Activated gamma-delta T cell (primary cell): ENCODE results near the gene ARNT2.

Source experiments
- DNase-seq: peaks from one replicate; lab custom pipeline; 2025; lab: John Stamatoyannopoulos, UW

Gene ARNT2

DNA sequence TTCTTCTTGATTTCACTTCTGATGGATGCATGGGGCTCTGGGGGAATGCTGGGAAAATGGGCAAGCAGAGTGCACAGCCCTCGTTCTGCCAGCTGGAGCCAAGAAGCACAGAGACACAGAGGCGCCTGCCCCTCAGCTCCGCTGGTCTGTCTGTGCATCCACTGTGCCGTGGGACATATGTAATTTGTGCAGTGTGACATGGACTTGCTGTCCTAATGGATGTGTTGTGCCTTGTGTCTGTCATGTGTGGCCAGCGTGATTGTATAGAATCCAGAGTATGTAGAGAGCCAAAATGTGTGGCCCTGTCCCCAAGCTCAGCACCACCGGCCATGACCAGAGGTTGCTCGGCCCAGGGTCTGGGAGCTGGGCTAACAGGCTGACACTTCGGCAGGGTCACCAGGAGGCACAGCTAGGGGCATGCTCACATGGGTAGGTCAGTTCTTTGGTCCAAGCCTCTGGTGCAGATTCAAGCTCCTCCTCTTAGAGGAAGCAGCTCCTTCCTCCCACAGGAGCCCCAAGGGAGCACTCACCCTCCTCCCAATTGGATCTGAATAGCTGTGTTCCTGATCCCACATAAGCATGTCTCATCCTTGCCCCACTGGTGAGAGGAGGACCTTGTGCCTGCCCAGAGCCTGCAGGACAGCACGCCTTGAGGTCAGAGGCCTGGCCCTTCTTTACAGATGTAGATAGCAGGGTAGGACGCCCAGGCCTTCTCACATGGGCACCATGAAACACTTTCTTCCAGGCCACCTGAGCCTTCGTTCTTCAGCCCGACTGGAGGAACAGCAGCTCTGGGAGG is 190.1 kb downstream of the ARNT2 start:
- DNase-seq = no peak

DNA sequence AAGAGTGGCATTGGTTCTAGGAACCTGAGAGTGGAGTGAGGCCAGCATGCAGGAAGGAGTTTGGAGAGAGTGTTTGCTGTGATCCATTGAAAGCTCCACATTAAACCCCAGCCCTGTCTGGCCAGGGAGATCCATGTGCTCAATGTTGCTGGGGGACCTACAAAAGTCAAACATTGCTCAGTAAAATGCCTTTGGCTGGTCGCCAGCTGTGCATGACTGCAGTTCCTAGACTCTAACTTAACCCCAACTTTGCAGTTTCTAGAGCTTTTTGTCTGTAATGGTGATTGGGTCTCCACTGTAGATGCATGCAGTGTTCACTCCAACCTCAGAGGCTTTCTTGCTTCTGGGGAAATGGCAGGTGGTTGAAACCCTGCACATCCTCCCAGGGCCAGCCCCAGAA is 191.2 kb downstream of the ARNT2 start:
- no peak for DNase-seq

DNA sequence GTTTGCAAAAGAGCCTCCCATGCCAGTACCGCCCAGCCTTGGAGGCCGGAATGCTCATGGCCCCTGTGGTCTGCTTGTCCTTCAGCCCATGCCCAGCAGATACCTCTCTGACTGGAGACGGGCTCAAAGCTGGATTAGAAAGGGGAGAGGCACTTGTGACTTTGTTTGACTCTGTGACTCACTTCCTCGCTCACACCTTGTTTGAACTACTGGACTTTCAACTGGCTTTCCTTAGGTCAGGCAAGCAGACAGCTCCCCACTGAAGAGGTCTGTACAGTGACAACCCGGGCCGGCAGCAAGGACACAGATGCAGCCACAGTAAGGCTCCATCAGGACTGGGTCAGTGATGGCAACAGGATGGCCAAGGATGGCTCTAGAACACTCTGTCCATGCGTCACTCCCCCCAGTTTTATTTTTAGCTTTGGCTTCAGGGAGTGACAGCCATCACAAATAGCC is 192.4 kb downstream of the ARNT2 start:
- DNase-seq = no peak

DNA sequence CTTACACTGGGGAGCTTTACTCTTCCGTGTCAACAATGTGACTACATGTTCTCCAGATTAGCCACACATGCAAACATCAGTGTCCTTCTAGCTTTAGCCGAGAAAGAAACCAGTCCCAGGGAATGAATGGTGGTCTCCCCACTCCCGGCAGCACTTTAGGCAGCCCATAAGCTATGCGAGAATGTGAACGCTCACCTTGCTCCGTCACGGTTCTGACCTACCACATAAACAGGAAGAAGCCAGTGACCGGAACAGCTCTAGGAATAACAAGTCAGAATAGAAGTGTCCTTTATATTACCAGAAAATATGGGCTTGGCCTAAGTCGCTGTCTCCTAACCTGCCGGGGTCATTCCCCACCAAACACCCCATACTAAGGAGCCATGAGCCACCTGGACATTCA is 192.9 kb downstream of the ARNT2 start:
- DNase-seq = no peak

DNA sequence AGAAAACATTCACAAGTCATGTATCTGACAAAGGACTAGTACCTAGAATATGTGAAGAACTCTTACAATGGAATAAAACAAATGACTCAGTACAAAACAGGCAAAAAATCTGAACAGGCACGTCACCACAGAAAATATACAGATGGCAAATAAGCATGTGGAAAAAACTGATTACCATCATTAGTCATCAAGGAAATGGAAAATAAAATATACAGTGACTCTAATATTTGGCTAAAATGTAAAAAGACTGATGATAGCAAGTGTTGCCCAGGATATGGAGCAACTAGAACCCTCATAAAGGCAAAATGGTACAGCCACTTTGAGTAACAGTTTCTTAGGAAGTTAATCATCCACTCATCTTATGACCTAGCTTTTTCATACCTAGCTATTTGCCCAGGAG is 195.2 kb downstream of the ARNT2 start:
- no peak for DNase-seq

DNA sequence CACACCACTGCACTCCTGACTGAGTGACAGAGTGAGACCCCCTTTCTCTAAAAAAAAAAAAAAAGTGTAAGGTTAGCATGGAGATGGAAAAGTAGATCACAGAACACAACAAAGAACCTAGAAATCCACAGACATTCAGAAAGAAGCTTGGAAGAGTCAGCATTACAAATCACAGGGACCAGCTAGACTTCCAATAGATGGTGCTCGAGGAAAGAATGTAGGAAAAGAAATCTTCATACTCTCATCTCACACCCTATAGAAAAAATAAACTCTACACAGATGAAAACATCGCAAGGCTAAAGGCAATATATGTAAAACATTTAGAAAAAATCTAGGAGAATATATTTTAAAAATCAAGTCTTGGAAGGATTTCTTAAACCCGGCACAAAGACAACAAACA is 196.4 kb downstream of the ARNT2 start:
- DNase-seq = no peak

DNA sequence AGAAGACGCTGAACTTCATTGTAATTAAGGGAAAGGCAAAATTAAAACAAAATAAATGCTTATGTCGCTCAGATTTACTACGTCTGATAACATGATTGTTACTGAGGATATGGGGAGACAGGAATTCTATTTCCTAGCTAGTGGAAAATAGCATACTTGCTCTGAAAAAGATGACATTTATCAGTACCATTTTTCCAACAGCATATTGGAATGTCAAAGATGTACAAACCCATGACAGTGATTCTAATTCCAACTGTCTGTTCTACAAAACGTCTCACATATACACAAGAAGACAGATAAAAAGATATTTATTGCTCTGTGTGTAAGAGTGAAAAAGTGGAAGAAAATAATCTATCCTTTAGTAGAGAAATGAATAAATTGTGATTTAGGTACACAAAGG is 197.1 kb downstream of the ARNT2 start:
- DNase-seq = no peak

DNA sequence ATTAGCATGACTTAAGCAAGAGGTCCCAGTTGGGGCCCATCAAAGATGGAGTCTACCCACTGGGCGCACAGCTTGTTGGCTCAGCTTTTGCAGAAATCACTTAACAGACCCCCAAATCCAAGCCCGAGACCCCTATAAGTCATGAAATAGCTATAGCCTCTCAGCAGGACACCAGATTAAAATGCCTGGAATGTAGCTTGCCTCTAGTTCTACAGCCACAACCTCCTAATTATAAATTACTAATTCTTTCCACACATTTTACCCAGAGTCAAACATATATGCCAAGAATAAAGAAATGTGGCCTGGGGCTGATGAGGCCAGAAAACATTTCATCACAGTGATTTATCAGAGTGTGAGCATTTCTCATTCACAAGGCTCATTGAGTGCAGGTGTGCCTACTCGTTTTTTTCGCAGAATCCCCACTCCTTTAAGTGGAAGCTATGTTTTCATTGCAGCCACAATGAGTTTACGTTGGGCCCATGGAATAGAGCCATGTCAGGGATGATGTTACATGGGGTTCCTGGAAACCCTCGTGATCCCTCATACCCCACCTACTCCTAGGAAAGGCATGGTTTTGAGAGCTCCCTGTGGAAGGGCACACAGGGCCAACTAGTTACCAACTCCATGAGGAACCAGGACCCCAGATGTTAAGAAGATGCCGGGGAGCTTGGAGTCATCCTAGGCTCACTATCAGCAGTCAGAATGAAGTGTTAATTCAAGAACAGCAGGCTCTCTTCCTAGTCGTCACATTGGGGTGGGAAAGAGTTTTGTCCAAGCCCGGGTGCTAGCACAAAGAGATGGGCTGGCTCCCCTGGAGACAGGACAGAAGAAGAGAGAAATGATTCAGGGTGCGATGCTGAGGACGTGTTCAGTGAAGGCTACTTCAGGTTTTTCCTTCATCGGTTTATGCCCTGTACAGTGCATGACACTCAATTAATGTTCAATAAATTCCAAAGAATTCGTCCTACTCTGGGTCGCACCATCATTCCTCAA is 200.7 kb downstream of the ARNT2 start:
- DNase-seq = no peak

DNA sequence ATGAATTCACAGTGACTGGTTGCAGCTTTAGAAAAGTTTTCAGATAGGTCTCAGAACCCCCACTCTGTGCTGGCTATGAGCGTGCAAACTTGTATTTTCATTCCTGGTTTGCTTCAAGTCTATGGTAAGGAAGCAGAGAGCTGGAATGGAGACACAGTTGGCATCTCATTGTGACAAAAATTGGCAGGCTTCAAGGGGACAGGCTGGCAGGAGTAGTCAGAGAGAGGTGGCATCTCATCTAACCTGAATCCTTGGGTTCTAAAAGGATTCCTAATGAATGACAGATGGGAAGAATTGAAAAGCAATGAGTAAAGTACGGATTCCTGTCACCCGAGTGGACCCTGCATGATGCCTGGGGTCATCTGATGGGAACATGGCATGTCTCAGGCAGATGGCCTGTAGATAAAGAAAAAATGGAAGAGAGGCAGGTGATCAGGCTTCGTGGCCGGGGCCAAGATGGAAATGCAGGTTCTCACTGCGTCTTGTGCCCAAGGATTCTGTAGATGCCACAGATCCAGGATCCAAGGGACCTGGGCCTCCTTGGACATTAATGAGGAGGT is 201.5 kb downstream of the ARNT2 start:
- DNase-seq = no peak

DNA sequence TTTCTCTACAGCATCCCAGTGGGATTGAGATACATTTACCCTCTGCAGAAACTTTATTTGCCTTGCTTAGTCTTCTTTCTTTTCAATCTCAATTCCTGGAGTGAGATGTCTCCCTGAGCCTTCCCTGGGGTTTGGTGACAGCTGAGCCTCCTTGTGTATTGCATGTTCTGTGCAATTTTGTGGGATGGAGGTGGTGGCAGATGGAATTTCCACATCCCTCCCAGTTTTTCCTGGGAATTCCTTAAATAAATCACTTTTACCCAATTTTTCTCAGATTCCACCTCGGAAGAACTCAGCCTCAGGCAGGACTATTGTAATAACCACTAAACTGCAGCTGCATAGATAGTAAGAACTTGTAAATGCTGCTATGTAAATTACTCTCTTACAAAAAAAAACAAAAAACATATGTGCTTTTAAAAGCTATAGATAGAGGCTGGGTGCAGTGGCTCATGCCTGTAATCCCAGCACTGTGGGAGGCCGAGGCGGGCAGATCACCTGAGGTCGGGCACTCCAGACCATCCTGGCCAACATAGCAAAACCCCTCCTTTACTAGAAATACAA is 202.4 kb downstream of the ARNT2 start:
- DNase-seq = no peak

DNA sequence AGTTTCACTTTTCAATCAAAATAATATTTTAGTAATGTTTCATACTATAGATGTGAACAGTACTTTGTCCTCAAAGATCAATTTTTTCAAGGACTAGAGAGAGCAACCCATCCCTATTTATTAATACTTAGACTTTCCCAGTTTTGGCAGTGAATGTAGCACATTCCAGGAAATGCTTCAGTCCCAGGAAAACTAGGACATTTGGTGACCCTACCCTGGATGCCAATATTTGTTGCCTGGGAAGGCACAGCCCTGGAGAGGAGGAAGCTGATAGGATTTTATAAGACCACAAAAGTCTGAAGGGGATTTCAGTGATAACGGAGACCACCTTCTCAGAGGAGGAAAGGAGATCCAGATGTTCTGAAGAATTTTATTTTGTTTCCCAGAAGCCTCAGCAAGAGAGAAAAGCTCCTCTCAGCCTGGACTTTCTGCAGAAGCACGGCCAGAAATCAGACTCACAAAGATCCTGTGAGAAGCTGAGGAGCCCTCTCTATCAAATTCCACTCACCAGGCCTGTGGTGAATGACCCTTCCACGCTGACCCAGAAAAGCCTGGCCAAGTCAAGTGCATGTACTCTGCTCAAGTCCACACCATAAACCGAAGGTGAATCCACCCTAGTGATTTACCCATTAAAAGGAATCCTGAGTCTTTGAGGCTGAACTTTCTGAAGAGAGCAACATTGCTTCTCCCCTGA is 203.3 kb downstream of the ARNT2 start:
- DNase-seq = no peak

DNA sequence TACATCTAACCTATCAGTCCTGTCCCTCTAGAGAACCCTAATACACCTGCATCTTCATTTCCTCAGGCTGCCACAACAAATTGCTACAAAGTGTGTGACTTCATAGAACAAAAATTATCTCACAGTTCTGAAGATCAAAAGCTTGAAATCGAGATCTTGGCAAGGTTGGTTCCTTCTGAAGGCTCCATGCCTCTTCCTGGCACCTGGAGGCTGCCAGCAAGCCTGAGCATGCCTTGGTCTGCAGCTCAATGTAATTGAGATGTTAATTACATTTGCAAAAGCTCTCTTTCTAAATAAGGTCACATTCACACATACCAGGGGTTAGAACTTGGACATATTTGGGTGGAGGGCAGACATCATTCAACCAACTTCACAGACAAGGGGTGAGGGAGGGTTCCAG is 204.5 kb downstream of the ARNT2 start:
- no peak for DNase-seq

DNA sequence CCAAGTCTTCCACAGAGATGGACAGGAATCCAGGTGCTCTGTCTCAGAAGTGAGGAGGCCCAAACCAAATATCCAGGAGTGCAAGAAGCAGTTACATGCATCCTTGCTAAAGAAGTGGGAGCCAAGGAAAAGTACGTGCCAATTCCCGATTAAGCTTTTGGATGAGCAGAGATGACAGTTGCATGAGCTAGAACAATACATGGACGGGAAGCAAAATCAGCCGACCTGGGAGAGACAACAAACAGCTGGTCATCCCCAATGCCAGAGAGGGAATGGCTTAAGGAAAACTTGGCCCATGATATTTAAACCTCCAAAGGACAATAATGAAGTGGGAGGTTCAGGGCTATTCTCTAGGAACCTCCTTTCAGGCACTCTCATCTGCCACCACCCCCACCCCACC is 204.9 kb downstream of the ARNT2 start:
- no peak for DNase-seq

DNA sequence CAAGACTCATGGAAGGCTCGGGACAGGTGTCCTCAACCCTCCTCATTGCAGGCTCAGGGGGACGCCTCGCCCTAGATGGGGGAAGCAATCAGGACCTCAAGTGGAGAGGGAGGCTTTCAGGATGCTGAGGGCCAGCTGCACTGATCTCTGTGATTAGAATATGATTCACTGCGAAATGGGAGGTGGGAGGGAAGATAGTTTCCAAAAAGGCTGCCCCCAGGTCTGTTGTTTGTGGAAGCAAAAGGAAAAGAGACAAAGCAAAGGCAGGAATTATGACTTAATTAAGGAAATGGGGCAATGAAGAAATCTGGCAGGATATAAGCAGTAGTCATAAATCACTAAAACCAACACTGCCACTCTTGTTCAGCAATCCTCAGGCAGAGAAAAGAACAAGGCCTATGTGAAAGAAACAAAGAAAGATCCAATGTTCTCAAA is 205.3 kb downstream of the ARNT2 start:
- DNase-seq = no peak

DNA sequence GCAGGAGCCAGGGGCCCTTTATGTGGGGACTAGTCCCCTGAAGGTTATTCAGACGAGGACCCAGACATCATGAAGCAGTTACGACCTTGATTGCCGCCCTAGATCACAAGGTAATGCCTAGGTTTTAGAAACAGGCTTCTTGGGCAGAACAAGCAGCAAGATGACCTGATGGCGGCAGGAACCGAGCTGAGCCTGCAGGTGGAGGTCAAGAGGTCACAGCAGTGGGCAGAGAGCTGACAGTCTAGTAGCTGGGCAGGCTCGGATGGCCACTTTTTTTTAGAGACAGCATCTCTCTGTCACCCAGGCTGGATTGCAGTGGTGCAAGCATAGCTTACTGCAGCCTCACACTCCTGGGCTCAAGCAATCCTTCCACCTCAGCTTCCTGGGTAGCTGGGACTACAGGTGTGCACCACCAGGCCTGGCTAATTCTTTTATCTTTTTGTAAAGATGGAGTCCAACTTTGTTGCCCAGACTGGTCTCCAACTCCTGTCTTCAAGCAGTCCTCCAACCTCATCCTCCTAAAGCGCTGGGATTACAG is 207.4 kb downstream of the ARNT2 start:
- no peak for DNase-seq

DNA sequence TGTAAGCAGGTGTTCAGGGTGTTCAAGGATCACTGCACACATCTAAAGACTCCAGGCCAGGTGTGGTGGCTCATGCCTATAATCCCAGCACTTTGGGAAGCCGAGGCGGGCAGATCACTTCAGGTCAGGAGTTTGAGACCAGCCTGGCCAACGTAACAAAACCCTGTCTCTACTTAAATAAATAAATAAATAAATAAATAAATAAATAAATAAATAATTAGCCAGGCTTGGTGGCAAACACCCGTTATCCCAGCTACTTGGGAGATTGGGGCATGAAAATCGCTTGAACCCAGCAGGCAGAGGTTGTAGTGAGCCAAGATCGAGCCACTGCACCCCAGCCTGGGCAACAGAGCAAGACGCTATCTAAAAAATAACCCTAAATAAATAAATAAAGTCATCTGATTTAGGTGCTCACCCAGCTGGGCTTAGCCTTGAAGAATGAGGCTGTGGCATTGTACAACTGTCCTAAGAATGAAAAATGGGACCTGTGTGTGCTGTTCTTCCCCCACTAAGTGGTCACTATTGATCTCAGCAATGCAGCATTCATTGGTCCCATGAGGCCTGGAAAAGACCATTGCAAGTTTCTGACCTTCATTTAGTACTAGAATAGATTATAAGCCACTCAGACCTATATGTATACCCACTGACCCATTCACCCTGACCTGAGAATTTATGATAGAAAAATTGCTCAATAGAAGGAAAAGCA is 208.1 kb downstream of the ARNT2 start:
- DNase-seq = no peak

DNA sequence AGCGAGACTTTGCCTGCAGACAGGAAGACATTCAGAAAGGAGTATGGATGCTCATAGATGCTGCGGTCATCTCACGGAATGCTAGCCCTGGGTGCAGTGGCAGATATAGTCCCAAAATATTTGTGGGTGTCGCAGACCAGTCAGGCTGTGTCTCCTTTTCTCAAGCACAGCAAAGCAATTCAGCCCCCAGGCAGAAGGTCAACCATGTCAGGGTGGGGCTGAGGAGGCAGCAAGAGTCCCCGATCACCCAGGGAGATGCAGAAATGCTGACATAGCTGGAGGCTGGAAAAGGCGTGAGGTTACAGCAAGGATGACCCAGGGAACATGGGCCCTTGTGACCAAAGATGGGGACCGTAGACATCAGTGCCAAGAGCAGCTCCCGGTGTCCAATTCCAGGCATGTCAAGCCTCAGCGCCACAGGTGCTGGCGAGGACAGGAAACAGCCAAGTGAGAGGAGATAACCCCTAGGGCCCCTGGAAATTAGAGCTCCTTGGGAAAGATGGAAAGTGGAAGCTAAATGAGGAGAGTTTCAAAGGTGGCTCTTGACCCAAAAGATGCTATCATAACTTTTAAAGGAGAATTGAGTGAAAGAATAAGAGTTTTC is 209.7 kb downstream of the ARNT2 start:
- no peak for DNase-seq

DNA sequence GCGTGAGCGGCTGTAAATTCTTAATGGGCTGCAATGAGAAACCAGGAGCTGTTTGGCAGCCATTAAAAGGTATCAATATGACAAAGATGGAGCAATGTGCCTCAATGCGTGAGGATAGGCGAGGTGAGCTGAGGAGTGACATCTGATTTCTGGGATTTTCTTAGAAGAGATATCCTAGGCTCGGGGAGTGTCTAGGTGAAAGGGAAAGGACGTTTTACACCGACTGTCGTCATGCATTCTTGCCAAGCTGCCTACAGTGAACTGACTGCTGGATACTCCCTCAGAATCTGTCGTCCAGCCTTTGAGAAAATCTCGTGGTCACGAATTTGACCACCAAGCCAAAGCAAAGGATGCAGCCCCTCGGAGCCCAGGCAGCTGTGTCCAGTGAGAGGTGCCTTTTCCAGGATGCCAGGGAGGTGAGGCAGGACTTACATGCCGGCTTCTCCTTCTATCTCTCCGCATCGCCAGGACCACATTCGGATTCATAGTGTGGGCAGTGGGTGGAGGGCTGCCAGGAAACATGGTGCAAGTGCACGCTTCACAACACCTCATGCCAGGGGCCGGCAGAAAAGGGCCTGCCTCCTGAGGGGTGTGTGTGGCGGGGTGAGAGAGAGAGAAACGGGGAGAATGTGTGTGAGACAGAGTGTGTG is 210.7 kb downstream of the ARNT2 start:
- DNase-seq = no peak

DNA sequence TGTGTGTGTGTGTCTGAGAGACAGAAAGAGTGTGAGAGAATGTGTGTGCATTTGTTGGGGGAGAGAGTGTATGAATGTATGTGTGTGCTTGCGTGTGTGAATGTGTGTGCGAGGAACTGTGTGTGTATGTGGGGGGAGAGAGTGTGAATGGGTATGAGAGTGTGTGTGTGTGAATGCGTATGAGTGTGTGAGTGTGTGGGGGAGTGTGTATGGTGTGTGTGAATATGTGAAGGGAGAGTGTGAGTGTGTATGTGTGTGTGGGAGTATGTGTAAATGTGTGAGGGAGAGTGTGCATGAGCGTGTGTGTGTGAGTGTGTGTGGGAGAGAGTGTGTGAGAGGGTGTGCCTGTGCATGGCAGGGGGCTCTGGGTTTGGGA is 211.2 kb downstream of the ARNT2 start:
- no peak for DNase-seq
